H9 (cell line): ENCODE measurements around the gene PARD3. TPM values are rescaled to one million over a fixed set of nuclear protein-coding genes. Genes with fewer than 3 reads are reported as not detected.

ENCODE experiments used
- DNase-seq: peaks from one replicate; pipeline ENCODE4 v3.0.0-alpha.2; 2017
- H2AFZ ChIP-seq: one replicate; pipeline ENCODE4 v1.6.1; 2013; ENCODE audit warnings: mild to moderate bottlenecking, low read length, control low read depth, moderate library complexity
- H2AK5ac ChIP-seq: 2 replicates; pipeline ENCODE4 v1.6.1; 2013; ENCODE audit warnings: low read length, control low read depth, mixed read lengths; ENCODE audit not compliant: insufficient read length
- H2BK120ac ChIP-seq: one replicate; pipeline ENCODE4 v1.6.1; 2013; ENCODE audit warnings: low read depth, mild to moderate bottlenecking, low read length, control low read depth, inconsistent platforms; ENCODE audit not compliant: poor library complexity, severe bottlenecking
- H2BK12ac ChIP-seq: 2 replicates; pipeline ENCODE4 v1.6.1; 2013; ENCODE audit warnings: low read length, control low read depth, mixed read lengths, low read depth; ENCODE audit not compliant: insufficient read length
- H2BK15ac ChIP-seq: 2 replicates; pipeline ENCODE4 v1.6.1; 2013; ENCODE audit warnings: low read depth, low read length, control low read depth
- H2BK20ac ChIP-seq: one replicate; pipeline ENCODE4 v1.6.1; 2013; ENCODE audit warnings: low read depth, mild to moderate bottlenecking, low read length, control low read depth, inconsistent platforms; ENCODE audit not compliant: poor library complexity, severe bottlenecking
- H2BK5ac ChIP-seq: 2 replicates; pipeline ENCODE4 v1.6.1; 2013; ENCODE audit warnings: low read length, control low read depth, mixed read lengths; ENCODE audit not compliant: insufficient read length
- H3K14ac ChIP-seq: 2 replicates; pipeline ENCODE4 v1.6.1; 2013; ENCODE audit warnings: low read length, control low read depth; ENCODE audit not compliant: insufficient read depth
- H3K18ac ChIP-seq: 2 replicates; pipeline ENCODE4 v1.6.1; 2013; ENCODE audit warnings: low read depth, mild to moderate bottlenecking, mixed read lengths, low read length, control low read depth; ENCODE audit not compliant: insufficient read length
- H3K23ac ChIP-seq: 2 replicates; pipeline ENCODE4 v1.6.1; 2013; ENCODE audit warnings: low read length, control low read depth, mixed read lengths, low read depth; ENCODE audit not compliant: insufficient read length
- H3K23me2 ChIP-seq: 2 replicates; pipeline ENCODE4 v1.6.1; 2013; ENCODE audit warnings: low read depth, mild to moderate bottlenecking, mixed read lengths, low read length, control low read depth; ENCODE audit not compliant: insufficient read length, poor library complexity, severe bottlenecking
- H3K27ac ChIP-seq: 2 replicates; pipeline ENCODE4 v1.5.1; 2013; ENCODE audit warnings: low read length, control low read depth, mixed read lengths, low read depth; ENCODE audit not compliant: insufficient read length
- H3K27me3 ChIP-seq: 2 replicates; pipeline ENCODE4 v1.6.1; 2013; ENCODE audit warnings: low read length, control low read depth, inconsistent platforms; ENCODE audit not compliant: insufficient read depth
- H3K4ac ChIP-seq: 2 replicates; pipeline ENCODE4 v1.6.1; 2013; ENCODE audit warnings: low read depth, mild to moderate bottlenecking, control low read depth, inconsistent platforms, low read length, moderate library complexity
- H3K4me1 ChIP-seq: 2 replicates; pipeline ENCODE4 v1.6.1; 2013; ENCODE audit warnings: low read length, control low read depth, inconsistent platforms; ENCODE audit not compliant: insufficient read depth
- H3K4me2 ChIP-seq: 2 replicates; pipeline ENCODE4 v1.6.1; 2013; ENCODE audit warnings: low read length, control low read depth, mixed read lengths; ENCODE audit not compliant: insufficient read length, insufficient read depth
- H3K56ac ChIP-seq: 2 replicates; pipeline ENCODE4 v1.6.1; 2013; ENCODE audit warnings: low read depth, mild to moderate bottlenecking, mixed read lengths, low read length, control low read depth; ENCODE audit not compliant: insufficient read length
- H3K79me1 ChIP-seq: 2 replicates; pipeline ENCODE4 v1.6.1; 2013; ENCODE audit warnings: low read depth, mild to moderate bottlenecking, moderate library complexity, low read length, control low read depth, inconsistent platforms; ENCODE audit not compliant: insufficient read depth, poor library complexity, severe bottlenecking
- H3K79me2 ChIP-seq: 2 replicates; pipeline ENCODE4 v1.6.1; 2013; ENCODE audit warnings: low read length, control low read depth, inconsistent platforms; ENCODE audit not compliant: insufficient read depth
- H3K9ac ChIP-seq: 2 replicates; pipeline ENCODE4 v1.6.1; 2013; ENCODE audit warnings: low read length, control low read depth, mixed read lengths; ENCODE audit not compliant: insufficient read length; ENCODE audit errors: extremely low read depth
- H3K9me3 ChIP-seq: one replicate; pipeline ENCODE4 v1.6.1; 2013; ENCODE audit warnings: low read depth, low read length, inconsistent platforms; ENCODE audit not compliant: control insufficient read depth
- H3T11ph ChIP-seq: one replicate; pipeline ENCODE4 v1.6.1; 2013; ENCODE audit warnings: mild to moderate bottlenecking, low read length, control low read depth, inconsistent platforms
- H4K20me1 ChIP-seq: one replicate; pipeline ENCODE4 v1.6.1; 2013; ENCODE audit not compliant: control insufficient read depth, insufficient read length, insufficient read depth
- H4K5ac ChIP-seq: 2 replicates; pipeline ENCODE4 v1.6.1; 2013; ENCODE audit warnings: low read depth, mild to moderate bottlenecking, mixed read lengths, low read length, control low read depth; ENCODE audit not compliant: insufficient read length
- H4K8ac ChIP-seq: replicated peaks from 2 replicates; pipeline ENCODE4 v1.6.1; 2013; ENCODE audit warnings: low read length, control low read depth, mixed read lengths, low read depth; ENCODE audit not compliant: insufficient read length
- H4K91ac ChIP-seq: 2 replicates; pipeline ENCODE4 v1.6.1; 2013; ENCODE audit warnings: low read depth, mild to moderate bottlenecking, moderate library complexity, mixed read lengths, low read length, control low read depth; ENCODE audit not compliant: insufficient read length
- H3K27ac Mint-ChIP-seq, 3 experiments: 2 replicates in 2 of 3; 3 replicates in 1 of 3; pipeline ENCODE4 v1.8.0; 2020 to 2021; ENCODE audit warnings: mixed read lengths in 3 of 3, mild to moderate bottlenecking in 1 of 3, moderate library complexity in 1 of 3
- H3K27me3 Mint-ChIP-seq: 2 replicates; pipeline ENCODE4 v1.8.0; 2021; ENCODE audit warnings: low read depth, mild to moderate bottlenecking, moderate library complexity, mixed read lengths
- H3K36me3 Mint-ChIP-seq, 3 experiments: 2 replicates in 2 of 3; 3 replicates in 1 of 3; pipeline ENCODE4 v1.8.0; 2020 to 2021; ENCODE audit warnings: low read depth in 3 of 3, mixed read lengths in 3 of 3; ENCODE audit not compliant: insufficient read depth in 1 of 3
- H3K4me1 Mint-ChIP-seq, 2 experiments: 2 replicates each; pipeline ENCODE4 v1.8.0; 2020; ENCODE audit warnings: mixed read lengths in 2 of 2
- H3K4me3 Mint-ChIP-seq, 2 experiments: 2 replicates in 1 of 2; 3 replicates in 1 of 2; pipeline ENCODE4 v1.8.0; 2020 to 2021; ENCODE audit warnings: mild to moderate bottlenecking in 2 of 2, mixed read lengths in 2 of 2, moderate library complexity in 1 of 2
- H3K9me3 Mint-ChIP-seq, 2 experiments: 2 replicates in 1 of 2; 3 replicates in 1 of 2; pipeline ENCODE4 v1.8.0; 2020; ENCODE audit warnings: mild to moderate bottlenecking in 2 of 2, mixed read lengths in 2 of 2, moderate library complexity in 1 of 2
- WGBS: extraction: QIAGEN DNeasy Blood & Tissue Kit; methylation state at CpG from one replicate; pipeline ENCODE4 v1.1.7; 2013; ENCODE audit warnings: missing lambda C conversion rate, low lambda C conversion rate, mixed read lengths; ENCODE audit not compliant: insufficient read length; ENCODE audit errors: extremely low coverage; 5-methylcytosine and 5-hydroxymethylcytosine counted together
- total RNA-seq: library from RNA; stranded (reverse); gene quantifications from 2 replicates; pipeline ENCODE4 v1.2.1, GENCODE V29; 2021
- TF ChIP-seq, protein P1 (sequence below): fragments of 200-600 bp; sonication (generic); conservative IDR thresholded peaks from 3 replicates; pipeline ENCODE4 v1.8.0; 2021; ENCODE audit warnings: antibody characterized with exemption, mild to moderate bottlenecking

The PARD3 gene
- total RNA-seq, 1 experiment from 2014 or later, result 44.7 TPM

DNA sequence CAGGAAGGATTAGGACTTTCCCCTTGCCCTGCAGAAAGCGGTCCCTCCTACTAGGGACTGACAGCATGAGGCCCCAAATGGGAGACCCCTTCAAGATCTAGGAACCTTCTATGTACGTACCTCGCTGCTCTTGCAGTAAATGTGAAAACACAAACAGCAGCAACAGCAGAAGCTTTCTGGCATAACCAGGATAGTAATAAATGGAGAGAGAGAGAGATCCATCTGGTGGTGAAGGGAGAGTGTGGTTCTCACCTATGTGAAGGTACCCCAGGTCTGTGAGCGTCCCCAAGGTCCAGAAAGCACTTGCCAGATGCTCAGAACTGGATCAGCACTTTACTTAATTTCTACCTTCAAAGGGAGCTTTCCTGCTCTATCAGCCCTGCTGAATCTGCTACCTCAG lies 592.7 kb downstream of the PARD3 start:
- H2AFZ ChIP-seq, result no peak overlapping the region
- Mint-ChIP-seq H3K27ac (peak overlapping the region in 2 of 3 experiments; percentile 49 to 59; a peak in 4 of 7 replicates), H3K27me3 (no peaks in the 10 kb centered on the region), H3K9me3 (peaks cover 4 to 6% of the 10 kb centered on the region in 2 experiments; a peak in 3 of 5 replicates), H3K4me3 (no peak overlapping the region), H3K4me1 (peaks cover 14 to 20% of the 10 kb centered on the region in 2 experiments), H3K36me3 (peaks cover 4 to 6% (median 6%) of the 10 kb centered on the region in 3 experiments; a peak in 5 of 7 replicates)
- no peaks in the 10 kb centered on the region for H3K4me1 ChIP-seq
- no peak overlapping the region for H3K4me2 ChIP-seq
- no peak overlapping the region for H3K9ac ChIP-seq
- no peaks in the 10 kb centered on the region for H3K79me1 ChIP-seq
- H3K18ac ChIP-seq, result no peak overlapping the region
- H3K23me2 ChIP-seq, result no peaks in the 10 kb centered on the region
- no peak overlapping the region for H3K27ac ChIP-seq
- no peaks in the 10 kb centered on the region for H3K9me3 ChIP-seq
- no peak overlapping the region for H2BK12ac ChIP-seq
- H3K79me2 ChIP-seq, result no peaks in the 10 kb centered on the region
- H4K5ac ChIP-seq, result no peak overlapping the region
- H2AK5ac ChIP-seq, result no peak overlapping the region
- H3K14ac ChIP-seq, result peak overlapping the region; percentile 18; the same call in 1 of the 2 replicates
- no peak overlapping the region for H3T11ph ChIP-seq
- H4K8ac ChIP-seq, result no peak overlapping the region
- H4K20me1 ChIP-seq, result no peaks in the 10 kb centered on the region
- no peak overlapping the region for H2BK5ac ChIP-seq
- no peaks in the 10 kb centered on the region for H3K27me3 ChIP-seq
- no peak overlapping the region for H3K23ac ChIP-seq
- no peak overlapping the region for H2BK15ac ChIP-seq
- H3K4ac ChIP-seq, result no peak overlapping the region
- H3K56ac ChIP-seq, result no peak overlapping the region
- TF ChIP-seq, protein P1, sequence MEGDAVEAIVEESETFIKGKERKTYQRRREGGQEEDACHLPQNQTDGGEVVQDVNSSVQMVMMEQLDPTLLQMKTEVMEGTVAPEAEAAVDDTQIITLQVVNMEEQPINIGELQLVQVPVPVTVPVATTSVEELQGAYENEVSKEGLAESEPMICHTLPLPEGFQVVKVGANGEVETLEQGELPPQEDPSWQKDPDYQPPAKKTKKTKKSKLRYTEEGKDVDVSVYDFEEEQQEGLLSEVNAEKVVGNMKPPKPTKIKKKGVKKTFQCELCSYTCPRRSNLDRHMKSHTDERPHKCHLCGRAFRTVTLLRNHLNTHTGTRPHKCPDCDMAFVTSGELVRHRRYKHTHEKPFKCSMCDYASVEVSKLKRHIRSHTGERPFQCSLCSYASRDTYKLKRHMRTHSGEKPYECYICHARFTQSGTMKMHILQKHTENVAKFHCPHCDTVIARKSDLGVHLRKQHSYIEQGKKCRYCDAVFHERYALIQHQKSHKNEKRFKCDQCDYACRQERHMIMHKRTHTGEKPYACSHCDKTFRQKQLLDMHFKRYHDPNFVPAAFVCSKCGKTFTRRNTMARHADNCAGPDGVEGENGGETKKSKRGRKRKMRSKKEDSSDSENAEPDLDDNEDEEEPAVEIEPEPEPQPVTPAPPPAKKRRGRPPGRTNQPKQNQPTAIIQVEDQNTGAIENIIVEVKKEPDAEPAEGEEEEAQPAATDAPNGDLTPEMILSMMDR, result peak; percentile 33; the same call in 2 of the 3 replicates
- no peak for DNase-seq
- no CpG with 5 or more reads among the region's 4 CpGs for WGBS
- no peak overlapping the region for H2BK20ac ChIP-seq
- H2BK120ac ChIP-seq, result no peak overlapping the region
- H4K91ac ChIP-seq, result no peak overlapping the region
